Activated T-helper 1 cell treated with anti-CD3 and anti-CD28 coated beads, Interleukin-2, amount 50 U/mL, for 16 hours (primary cell): ENCODE measurements around the gene PATJ.
"Not testable (repeated sequence)": the region's sequence is repeated elsewhere in the genome, so short reads cannot be mapped to it uniquely, and the experiment has no call there.

Experiments
- DNase-seq, 2 donors: peaks; one replicate each; pipeline ENCODE4 v3.0.0-alpha.2; 2020; ENCODE audit warnings: low read depth in 1 of 2, low spot score in 1 of 2

The PATJ gene, protein sequence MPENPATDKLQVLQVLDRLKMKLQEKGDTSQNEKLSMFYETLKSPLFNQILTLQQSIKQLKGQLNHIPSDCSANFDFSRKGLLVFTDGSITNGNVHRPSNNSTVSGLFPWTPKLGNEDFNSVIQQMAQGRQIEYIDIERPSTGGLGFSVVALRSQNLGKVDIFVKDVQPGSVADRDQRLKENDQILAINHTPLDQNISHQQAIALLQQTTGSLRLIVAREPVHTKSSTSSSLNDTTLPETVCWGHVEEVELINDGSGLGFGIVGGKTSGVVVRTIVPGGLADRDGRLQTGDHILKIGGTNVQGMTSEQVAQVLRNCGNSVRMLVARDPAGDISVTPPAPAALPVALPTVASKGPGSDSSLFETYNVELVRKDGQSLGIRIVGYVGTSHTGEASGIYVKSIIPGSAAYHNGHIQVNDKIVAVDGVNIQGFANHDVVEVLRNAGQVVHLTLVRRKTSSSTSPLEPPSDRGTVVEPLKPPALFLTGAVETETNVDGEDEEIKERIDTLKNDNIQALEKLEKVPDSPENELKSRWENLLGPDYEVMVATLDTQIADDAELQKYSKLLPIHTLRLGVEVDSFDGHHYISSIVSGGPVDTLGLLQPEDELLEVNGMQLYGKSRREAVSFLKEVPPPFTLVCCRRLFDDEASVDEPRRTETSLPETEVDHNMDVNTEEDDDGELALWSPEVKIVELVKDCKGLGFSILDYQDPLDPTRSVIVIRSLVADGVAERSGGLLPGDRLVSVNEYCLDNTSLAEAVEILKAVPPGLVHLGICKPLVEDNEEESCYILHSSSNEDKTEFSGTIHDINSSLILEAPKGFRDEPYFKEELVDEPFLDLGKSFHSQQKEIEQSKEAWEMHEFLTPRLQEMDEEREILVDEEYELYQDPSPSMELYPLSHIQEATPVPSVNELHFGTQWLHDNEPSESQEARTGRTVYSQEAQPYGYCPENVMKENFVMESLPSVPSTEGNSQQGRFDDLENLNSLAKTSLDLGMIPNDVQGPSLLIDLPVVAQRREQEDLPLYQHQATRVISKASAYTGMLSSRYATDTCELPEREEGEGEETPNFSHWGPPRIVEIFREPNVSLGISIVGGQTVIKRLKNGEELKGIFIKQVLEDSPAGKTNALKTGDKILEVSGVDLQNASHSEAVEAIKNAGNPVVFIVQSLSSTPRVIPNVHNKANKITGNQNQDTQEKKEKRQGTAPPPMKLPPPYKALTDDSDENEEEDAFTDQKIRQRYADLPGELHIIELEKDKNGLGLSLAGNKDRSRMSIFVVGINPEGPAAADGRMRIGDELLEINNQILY (N-terminal part only)

DNA sequence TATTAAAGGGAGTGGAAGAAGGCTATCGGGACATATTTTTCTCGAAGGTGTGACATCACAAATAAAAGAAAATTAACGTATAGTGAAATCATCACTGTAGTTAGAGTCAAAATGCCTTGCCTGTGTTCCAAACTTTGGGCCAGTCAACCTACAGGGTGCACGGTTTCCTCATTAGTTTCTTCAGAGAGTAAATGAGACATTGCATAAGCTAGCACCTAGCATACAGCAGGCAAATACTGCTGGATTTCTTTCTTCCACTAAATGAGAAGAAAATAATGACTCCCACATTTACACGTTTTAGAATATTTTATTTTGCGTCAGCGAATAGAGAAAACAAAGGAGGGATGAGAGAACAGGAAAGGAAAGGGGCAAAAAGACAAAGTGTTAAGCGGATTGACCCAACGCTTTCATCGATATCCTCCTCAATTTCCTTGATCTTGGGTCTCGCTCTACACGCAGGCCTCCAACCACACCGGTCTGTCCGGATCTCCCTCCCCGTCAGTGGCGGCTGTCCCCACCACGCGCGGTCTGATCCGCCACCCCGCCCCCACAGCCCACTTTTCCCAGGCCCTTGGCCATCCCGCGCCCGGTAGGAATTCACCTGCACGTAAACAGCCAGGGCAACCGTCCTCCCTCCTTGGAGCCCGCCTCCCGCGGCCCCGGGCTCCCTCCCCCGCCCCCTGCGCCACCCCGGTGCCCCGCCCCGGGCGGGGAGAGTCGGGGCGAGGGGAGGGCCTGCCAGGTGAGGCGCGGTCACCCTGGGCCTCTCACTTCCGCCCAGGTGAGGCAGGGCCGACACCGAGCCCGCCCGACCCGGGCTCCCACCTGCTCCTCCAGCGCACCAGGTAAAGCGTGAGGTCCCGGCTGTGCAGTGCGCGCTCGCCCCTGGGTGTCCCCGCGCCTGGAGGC, at the start of gene PATJ:
TSS of gene PATJ (plus strand) at position 770 of the 909 bp plus-strand sequence. CDS start 20,413 bp downstream, outside the sequence.
- peak; percentile 23 to 64 for DNase-seq

DNA sequence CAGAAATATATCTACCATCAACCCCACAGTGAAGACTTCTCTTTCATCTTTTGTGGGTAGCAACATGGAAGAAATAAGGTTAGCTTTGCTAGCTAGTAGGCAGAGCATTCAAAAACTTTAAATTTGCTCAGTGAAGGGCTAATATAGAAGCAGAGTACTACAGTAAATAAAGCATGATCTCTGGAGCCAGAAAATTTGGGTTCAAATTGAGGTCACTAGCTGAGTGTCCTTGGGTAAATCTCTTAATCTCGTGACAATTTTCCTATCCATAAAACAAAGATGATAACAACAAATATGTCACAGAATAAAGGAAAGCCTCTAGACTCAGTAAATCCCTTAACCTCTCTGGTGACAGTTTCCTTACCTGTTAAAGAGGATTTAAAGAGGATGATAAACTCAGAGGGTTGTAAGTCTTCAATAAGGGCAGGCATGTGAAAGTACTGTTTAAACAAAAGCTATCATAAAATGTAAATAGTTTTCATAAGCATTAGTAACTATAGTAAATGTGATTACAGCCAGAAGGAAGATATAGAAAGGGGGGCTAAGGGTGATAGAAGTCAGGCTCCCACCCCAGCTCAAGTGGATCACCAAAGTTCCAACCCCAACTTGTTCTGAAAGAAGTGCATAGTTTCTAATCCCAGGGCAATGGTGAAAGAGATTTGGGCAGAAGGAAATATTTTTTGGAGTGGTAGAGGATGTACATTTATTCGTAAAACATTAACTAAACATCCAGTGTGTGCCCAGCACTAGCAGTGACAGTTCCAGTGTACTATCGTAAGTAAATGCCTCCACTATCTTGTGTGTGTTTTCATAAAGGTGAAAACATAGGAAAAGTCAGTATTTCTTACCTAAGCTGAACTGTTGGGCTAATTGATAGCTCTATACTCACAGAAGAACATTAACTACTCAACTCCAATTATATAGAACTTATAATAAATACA, 42.1 kb upstream of the PATJ start:
- no peak for DNase-seq

DNA sequence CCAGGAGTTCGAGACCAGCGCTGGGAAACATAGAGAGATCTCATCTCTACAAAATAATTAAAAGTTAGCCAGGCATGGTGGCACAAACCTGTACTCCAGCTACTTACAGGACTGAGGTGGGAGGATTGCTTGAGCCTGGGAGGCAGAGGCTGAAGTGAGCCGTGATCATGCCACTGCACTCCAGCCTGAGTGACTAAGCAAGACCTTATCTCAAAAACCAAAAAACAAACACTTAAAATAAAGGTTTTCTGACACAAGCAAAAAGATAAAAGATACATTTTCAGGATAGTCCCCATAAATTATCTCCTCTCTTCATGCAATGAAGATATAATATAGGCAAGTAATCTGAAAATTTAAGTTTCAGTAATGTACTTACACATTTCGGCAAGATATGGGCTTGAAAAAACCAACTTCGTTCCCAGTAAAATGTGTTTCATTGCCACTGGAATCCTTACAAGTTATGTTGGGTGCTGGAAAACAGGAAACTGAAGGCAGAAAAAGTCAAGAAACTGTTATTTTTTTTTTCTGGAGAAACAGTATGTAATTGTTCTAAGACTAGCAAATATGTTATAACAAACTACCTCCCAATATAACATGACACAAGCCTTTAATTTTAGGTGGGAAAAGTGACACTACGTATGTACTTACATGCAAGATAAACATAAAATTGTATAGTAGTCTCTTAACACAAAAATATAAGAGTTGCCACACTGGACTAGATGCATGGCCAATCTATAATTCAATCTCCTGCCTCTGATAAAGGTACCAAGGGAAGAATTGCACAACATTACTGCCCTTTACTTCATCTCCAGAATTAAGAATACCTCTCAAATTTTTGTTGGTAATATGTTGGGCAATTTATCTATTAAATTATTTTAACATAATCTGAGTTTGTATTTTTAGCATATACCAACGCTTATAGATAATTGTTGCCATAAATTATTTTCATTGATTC, 33.0 kb upstream of the PATJ start:
- no peak for DNase-seq

DNA sequence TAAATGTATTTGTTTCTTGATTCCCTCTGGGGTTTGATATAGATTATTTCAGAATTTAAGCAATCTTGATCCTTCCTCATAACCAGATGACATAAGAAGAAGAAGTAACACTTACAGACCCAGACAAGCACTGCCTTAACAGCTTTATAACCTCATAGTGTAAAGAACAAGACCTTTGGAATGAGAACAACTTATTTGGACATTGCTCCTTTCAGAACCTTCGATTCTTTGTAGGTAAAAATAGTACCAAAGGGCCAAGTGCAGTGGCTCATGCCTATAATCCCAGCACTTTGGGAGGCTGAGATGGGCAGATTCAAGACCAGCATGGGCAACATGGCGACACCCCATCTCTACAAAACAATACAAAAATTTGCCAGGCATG, 32.4 kb upstream of the PATJ start:
- no peak for DNase-seq

DNA sequence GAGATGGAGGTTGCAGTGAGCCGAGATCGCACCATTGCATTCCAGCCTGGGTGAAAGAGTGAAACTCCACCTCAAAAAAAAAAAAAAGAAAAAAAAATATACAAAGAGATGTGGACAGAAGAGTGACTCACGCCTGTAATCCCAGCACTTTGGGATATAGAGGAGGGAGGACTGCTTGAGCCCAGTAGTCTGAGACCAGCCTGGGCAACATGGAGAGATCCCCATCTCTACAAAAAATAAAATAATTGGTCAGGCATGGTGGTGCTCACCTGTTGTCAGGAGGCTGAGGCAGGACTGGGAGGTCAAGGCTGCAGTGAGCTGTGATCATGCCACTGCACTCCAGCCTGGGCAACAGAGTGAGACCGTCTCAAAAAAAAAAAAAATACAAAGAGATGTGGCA, 31.0 kb upstream of the PATJ start:
- not testable (repeated sequence) for DNase-seq

DNA sequence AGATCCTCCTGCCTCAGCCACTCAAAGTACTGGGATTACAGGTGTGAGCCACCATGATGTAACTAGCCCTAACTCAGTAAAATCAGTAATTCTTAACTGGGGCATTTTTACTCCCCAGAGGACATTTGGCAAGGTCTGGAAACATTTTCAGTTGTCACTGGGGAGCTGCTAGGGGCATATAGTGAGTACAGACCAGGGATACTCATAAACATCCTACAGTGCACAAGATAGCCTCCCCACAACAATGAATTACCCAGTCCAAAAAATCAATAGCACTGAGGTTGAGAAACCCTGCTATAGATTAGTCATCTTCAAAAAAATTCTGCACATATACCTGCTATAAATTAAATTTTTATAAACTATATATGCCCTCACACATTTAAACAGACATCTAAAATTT, 30.3 kb upstream of the PATJ start:
- no peak for DNase-seq

DNA sequence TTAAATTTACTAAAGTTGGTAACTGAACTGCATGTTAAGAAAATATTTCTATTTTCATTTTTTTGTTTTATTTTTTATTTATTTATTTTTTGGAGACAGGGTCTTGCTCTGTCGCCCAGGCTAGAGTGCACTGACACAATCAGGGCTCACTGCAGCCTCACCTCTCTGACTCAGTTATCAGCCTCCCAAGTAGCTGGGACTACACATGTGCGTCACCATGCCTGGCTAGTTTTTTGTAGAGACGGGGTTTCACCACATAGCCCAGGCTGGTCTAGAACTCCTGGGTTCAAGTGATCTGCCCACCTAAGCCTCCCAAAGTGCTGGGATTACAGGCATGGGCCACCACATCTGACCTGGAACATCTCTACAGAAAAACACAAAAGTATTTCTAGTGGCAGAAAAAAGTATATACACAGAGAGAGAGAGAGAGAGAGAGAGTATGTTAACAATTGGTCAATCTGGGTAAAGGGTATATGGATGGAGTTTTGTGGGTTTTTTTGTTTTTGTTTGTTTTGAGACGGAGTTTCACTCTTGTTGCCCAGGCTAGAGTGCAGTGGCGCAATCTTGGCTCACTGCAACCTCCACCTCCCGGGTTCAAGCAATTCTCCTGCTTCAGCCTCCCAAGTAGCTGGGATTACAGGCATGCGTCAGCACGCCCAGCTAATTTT, 23.1 kb upstream of the PATJ start:
- DNase-seq = not testable (repeated sequence)

DNA sequence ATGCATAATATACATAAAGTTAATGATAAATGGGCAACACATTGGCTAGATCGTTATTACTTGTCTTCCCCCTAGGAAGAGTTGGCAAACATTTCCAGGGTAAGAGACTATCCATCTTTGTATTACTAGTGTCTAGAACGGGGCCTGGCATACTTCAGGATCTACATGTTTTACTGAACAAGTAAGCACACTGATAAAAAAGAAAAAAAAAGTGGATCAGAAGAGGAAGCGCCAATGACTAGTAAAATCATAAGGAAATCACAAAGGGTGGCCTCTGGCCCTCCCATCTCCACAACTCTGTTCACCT, 17.8 kb upstream of the PATJ start:
- DNase-seq = no peak

DNA sequence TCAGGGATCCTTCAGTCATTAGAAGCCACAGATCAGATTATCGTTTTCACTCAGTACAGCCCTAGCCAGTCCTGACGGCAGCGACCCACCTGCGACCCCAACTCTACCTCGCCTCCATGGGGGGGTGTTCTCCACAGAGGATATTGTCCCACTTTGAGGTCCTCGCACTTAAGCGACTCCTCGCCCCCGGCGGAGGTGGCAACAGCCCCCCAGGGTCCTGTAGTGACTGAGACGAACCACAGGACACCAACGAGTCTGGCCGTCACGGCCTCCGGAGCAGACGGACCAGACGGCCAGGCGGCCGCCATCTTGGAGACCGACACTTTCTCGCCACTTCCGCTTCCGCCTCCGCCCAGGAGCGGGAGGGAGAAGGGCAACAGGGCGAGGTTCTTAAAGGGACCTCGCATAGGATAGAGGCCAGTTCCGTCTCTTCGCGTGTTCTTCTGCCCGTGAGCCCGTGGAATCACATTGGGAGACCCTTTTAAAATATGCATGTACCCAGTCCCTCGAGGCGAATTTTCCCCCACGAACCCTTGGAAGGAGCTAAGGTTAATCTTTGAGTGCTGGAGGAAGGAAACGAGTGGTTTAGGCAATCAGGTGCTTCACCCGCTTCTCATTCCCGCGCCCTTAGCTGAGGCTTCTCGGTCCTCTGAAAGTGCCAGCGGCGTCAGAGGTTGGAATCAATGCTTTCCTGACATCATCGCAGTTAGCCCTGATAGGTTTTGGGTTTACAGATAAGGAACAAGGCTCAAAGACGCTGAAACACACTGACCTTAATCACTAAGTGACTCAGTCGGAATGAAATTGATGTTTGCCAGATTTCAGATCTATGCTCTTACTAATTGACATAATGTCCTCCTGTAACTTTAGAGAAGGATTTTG, 17.2 kb upstream of the PATJ start, which contains the start of gene TM2D1:
TSS of gene TM2D1 (minus strand) at position 329 of the 882 bp plus-strand sequence. CDS start at position 308, 21 bp downstream.
- peak; percentile 71 to 79 for DNase-seq

DNA sequence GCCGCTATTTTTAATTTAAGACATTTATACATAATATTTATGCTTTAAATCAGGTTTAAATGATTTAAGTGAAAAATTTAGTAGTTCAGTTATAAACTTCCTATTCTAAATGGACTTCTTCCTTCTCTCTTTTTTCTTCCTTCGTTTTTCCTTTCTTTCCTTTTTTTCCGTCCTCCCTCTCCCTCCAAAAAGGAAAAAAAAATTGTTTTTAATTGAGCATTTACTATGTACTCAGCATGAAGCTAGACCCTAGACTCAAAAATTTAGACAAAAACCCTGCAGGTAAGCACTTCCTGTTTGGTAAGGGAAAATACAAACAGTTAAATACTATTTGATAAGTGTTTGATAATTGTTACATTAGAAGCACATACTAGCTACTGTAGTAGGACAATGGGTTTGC, 14.7 kb upstream of the PATJ start:
- DNase-seq = no peak

DNA sequence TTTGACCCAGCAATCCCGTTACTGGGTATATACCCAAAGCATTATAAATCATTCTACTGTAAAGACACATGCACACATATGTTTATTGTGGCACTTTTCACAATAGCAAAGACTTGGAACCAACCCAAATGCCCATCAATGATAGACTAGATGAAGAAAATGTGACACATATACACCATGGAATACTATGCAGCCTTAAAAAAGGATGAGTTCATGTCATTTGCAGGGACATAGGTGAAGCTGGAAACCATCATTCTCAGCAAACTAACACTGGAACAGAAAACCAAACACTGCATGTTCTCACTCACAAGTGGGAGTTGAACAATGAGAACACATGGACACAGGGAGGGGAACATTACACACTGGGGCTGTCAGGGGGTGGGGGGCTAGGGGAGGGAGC, 11.6 kb upstream of the PATJ start:
- DNase-seq = not testable (repeated sequence)

DNA sequence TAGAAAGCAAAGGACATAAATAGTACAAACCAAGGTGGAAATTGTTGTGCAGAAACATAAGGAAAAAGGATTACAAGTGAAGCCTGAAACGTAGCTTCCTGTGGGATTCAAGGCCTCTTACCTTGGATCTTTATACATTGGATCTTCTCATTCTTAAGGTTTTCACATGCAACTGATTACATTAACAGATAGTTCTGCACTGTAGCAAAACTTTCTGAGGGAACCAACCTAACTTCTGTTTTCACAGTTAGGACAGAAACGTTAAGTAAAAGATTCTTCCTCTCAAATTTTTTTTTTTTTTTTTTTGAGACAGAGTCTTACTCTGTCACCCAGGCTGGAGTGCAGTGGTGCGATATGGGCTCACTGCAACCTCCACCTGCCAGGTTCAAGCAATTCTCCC, 9.6 kb upstream of the PATJ start:
- DNase-seq = no peak

DNA sequence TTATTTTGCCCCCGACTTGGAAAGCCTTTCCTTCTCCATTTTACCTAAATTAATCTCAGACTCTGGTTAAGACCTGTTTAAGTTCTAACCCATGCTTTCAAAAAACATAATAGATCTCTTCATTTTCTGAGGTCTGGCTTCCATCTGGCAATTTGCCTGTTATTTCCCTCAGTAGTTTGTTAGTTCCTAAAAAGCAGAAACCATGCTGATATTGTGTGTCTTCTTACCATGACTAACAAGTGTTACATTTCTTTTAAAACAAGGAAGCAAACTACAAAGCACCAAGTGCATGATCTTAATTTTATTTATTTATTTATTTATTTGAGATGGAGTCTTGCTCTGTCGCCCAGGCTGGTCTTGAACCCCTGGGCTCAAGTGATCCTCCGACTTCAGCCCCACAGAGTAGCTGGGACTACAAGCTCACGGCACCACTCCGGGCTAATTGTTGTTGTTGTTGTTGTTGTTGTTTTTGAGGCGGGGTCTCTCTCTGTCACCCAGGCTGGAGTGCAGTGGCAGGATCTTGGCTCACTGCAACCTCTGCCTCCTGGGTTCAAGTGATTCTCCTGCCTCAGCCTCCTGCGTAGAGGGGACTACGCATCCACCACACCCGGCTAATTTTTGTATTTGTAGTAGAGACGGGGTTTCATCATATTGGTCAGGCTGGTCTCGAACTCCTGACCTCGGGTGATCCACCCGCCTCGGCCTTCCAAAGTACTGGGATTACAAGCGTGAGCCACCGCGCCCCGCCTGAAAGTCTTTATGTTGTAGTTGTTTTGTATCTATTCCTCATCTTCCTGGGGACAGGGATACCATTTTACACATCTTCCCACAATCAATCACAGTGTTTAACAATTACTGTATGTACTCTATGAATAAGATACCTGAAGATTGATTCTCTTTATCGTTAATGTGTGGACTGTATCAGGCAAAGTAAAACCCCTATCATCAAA, 1.3 kb upstream of the PATJ start:
- DNase-seq = no peak

DNA sequence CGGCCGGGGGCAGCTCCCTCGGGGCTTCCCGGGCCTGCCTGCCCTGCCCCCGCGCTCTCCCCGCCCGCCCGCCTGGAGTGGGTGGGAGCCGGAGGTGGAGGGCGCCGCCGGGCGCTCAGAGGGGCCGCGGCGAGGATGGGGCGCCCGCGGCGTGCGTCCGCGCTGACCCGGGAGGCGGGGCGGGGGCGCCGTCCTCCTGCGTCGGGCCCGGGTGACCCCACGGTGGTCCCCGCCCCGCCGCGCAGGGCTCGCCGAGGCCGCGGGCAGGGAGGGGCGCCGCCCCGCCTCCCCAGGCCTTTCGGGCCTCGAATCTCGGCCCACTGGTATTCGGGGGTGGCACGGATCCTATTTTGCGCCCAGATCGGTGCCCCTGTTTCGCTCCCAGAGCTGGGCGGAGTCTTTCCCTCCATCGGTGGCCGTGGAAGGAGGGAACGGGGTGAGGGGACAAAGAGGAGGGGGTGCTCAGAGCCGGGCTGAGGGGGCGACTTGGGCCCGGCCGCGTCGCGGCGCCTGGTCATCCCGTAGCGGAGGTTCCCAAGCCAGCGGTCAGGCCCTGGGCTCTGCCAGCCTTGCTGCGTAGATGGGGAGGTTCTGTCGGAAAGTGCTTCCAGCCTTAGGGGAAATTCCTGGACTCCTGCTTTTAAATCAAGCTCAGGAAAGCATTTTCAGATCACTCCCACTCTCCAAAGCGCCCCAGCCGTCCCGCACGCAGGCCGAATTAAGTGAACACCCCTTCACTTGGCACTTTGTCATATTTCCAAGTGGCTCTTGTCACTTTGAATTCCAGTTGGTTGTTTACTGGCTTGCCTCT, 545 bp downstream of the PATJ start:
- no peak for DNase-seq

DNA sequence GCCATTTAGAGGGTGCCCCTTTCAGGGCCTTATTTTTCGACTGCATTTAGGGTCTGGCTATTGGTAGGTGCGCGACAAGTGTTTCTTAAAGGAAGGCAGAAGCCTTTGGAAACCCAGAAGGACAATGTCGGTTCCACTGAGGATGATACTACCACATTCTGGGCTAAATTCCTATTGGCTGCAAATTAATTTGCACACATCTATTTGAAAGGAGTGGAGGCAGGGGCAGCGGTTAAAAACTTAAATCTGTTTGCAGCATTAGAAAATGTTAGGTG, 1.1 kb downstream of the PATJ start:
- no peak for DNase-seq
